ENCODE measurements around the gene FOLR1.

- no peak for TF ChIP-seq EZH2 (IDR thresholded peaks at IDR 0.05; ENCODE audit: borderline replicate concordance, low read depth, low read length, poor library complexity, severe bottlenecking)
- no peak for TF ChIP-seq CTCF (conservative IDR thresholded peaks at IDR 0.05; ENCODE audit: low read depth, low read length)
Measured at GRCh38 chr11:72228229-72228843, 36.4 kb downstream of the FOLR1 start.

All from A673 (cell line).